OCI-LY1 (cell line): ENCODE measurements around the gene FARS2.

Source experiments
- H2AFZ ChIP-seq: fragments of 200-600 bp; sonication (generic), shearing (Covaris generic); 2 replicates; pipeline ENCODE4 v1.6.0; 2014; ENCODE audit warnings: antibody characterized with exemption, mild to moderate bottlenecking, low read length
- H3F3A ChIP-seq: fragments of 200-600 bp; sonication (generic), shearing (Covaris generic); 2 replicates; pipeline ENCODE4 v1.6.0; 2014; ENCODE audit warnings: mild to moderate bottlenecking, antibody characterized with exemption, low read length, moderate library complexity; ENCODE audit not compliant: insufficient read depth
- H3K27ac ChIP-seq: fragments of 200-600 bp; sonication (generic); 2 replicates; pipeline ENCODE4 v1.5.1; 2014; ENCODE audit warnings: low read length, mixed run types, mild to moderate bottlenecking, low read depth; ENCODE audit not compliant: poor library complexity, severe bottlenecking
- H3K27me3 ChIP-seq: fragments of 200-600 bp; sonication (generic); 2 replicates; pipeline ENCODE4 v1.6.0; 2014; ENCODE audit warnings: antibody characterized with exemption, mild to moderate bottlenecking, low read length, moderate library complexity; ENCODE audit not compliant: insufficient read depth
- H3K36me3 ChIP-seq: fragments of 200-600 bp; sonication (generic); 2 replicates; pipeline ENCODE4 v1.6.1; 2014; ENCODE audit warnings: mild to moderate bottlenecking, antibody characterized with exemption, low read length, moderate library complexity, mixed read lengths; ENCODE audit not compliant: insufficient read depth
- H3K4me1 ChIP-seq: fragments of 200-600 bp; sonication (generic); 2 replicates; pipeline ENCODE4 v1.5.1; 2014; ENCODE audit warnings: mild to moderate bottlenecking, low read length, moderate library complexity; ENCODE audit not compliant: insufficient read depth, severe bottlenecking
- H3K4me2 ChIP-seq: fragments of 200-600 bp; sonication (generic), shearing (Covaris generic); 2 replicates; pipeline ENCODE4 v1.6.1; 2014; ENCODE audit warnings: low read length
- H3K4me3 ChIP-seq: fragments of 200-600 bp; sonication (generic); 2 replicates; pipeline ENCODE4 v1.5.1; 2014; ENCODE audit warnings: low read length, low read depth, mild to moderate bottlenecking, mixed read lengths; ENCODE audit not compliant: poor library complexity, severe bottlenecking
- H3K79me2 ChIP-seq: fragments of 200-600 bp; shearing (Covaris generic); 2 replicates; pipeline ENCODE4 v1.6.1; 2016; ENCODE audit warnings: mixed run types, low read length, mixed read lengths; ENCODE audit not compliant: insufficient read depth
- H3K9ac ChIP-seq: fragments of 200-600 bp; sonication (generic), shearing (Covaris generic); 2 replicates; pipeline ENCODE4 v1.6.1; 2014; ENCODE audit warnings: mild to moderate bottlenecking, low read length, mixed read lengths
- H3K9me2 ChIP-seq: fragments of 200-600 bp; sonication (generic), shearing (Covaris generic); 2 replicates; pipeline ENCODE4 v1.6.1; 2014; ENCODE audit warnings: low read depth, mild to moderate bottlenecking, low read length, mixed read lengths
- H3K9me3 ChIP-seq: fragments of 200-600 bp; shearing (Covaris generic); 2 replicates; pipeline ENCODE4 v1.6.1; 2014; ENCODE audit warnings: low read length, mixed read lengths
- H4K20me1 ChIP-seq: fragments of 200-600 bp; sonication (generic), shearing (Covaris generic); 2 replicates; pipeline ENCODE4 v1.6.0; 2016; ENCODE audit warnings: mild to moderate bottlenecking, low read length; ENCODE audit not compliant: insufficient read depth
- EZH2 ChIP-seq: fragments of 200-600 bp; sonication (generic), shearing (Covaris generic); IDR thresholded peaks from 2 replicates; pipeline ENCODE4 v1.8.0; 2017; ENCODE audit warnings: borderline replicate concordance, mixed run types, mild to moderate bottlenecking, antibody characterized with exemption, low read length, moderate library complexity, mixed read lengths
- TF ChIP-seq, protein P1 (sequence below): fragments of 200-600 bp; sonication (generic), shearing (Covaris generic); IDR thresholded peaks from 2 replicates; pipeline ENCODE4 v1.5.1; 2017; ENCODE audit warnings: mild to moderate bottlenecking, antibody characterized with exemption, low read length, moderate library complexity, mixed read lengths

Gene FARS2

DNA sequence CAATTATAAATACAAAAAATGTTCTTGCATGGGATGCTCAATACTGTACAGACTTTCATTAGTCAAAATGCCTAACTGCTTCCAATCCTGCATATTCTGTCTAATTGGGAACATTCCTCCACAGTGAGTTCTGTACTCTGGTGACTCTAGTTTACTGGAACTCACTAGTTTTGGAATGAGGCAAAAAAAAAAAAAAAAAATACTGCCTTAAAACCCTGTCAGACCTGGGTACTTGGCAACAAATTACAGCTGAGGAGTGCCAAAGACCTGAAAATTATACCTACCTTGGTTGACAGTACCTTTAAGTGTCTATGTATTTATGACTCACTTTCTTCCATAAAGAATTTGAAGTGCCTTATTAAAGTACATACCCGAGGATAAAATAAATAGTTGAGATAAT is 276.7 kb downstream of the FARS2 start:
- H3K27ac ChIP-seq: no peak overlapping the region
- H3K4me2 ChIP-seq: no peak overlapping the region
- no peaks in the 10 kb centered on the region for H3K79me2 ChIP-seq
- H3K36me3 ChIP-seq: peaks cover 3% of the 10 kb centered on the region; the same call in 1 of the 2 replicates
- H3K9me2 ChIP-seq: no peaks in the 10 kb centered on the region
- no peaks in the 10 kb centered on the region for H3K4me1 ChIP-seq
- no peak overlapping the region for H3K9ac ChIP-seq
- no peaks in the 10 kb centered on the region for H4K20me1 ChIP-seq
- H3K9me3 ChIP-seq: no peaks in the 10 kb centered on the region
- H3K4me3 ChIP-seq: no peak overlapping the region
- no peaks in the 10 kb centered on the region for H3F3A ChIP-seq
- H2AFZ ChIP-seq: no peak overlapping the region
- TF ChIP-seq, protein P1, sequence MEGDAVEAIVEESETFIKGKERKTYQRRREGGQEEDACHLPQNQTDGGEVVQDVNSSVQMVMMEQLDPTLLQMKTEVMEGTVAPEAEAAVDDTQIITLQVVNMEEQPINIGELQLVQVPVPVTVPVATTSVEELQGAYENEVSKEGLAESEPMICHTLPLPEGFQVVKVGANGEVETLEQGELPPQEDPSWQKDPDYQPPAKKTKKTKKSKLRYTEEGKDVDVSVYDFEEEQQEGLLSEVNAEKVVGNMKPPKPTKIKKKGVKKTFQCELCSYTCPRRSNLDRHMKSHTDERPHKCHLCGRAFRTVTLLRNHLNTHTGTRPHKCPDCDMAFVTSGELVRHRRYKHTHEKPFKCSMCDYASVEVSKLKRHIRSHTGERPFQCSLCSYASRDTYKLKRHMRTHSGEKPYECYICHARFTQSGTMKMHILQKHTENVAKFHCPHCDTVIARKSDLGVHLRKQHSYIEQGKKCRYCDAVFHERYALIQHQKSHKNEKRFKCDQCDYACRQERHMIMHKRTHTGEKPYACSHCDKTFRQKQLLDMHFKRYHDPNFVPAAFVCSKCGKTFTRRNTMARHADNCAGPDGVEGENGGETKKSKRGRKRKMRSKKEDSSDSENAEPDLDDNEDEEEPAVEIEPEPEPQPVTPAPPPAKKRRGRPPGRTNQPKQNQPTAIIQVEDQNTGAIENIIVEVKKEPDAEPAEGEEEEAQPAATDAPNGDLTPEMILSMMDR: no peak
- TF ChIP-seq EZH2: no peak
- no peaks in the 10 kb centered on the region for H3K27me3 ChIP-seq

- Histone ChIP-seq H4K20me1 (no peaks in the 10 kb centered on the region), H3K4me2 (no peak overlapping the region), H3F3A (no peaks in the 10 kb centered on the region), H3K27ac (no peak overlapping the region), H3K4me1 (no peaks in the 10 kb centered on the region), H3K79me2 (no peaks in the 10 kb centered on the region), H3K9ac (no peak overlapping the region), H2AFZ (no peak overlapping the region), H3K36me3 (no peaks in the 10 kb centered on the region), H3K9me3 (no peaks in the 10 kb centered on the region), H3K4me3 (no peak overlapping the region), H3K9me2 (no peaks in the 10 kb centered on the region), H3K27me3 (no peaks in the 10 kb centered on the region)
- TF ChIP-seq, protein P1: no peak
- TF ChIP-seq EZH2: no peak
Measured at GRCh38 chr6:5540370-5540769, 279.1 kb downstream of the FARS2 start.

DNA sequence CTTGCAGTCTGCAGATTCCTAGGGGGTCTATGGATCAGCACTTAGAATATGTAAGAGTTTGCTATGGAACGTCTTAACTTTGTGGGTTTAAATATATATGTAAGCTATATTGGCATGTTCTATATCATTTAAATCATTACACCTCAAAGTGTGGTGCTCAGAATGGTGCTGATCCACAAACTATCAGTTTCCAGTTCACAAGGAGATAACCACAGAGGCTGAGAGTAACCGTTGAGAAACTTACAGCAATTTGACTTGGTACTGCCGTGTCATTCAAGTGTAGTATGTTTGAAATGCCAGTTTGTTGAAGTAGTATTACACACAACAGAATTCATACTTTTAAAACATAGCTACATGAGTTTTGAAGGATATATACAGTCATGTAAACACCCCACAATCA is 279.7 kb downstream of the FARS2 start:
- Histone ChIP-seq H3K27me3 (no peaks in the 10 kb centered on the region), H3F3A (no peaks in the 10 kb centered on the region), H3K27ac (no peak overlapping the region), H3K4me1 (no peaks in the 10 kb centered on the region), H3K79me2 (no peaks in the 10 kb centered on the region), H3K36me3 (no peaks in the 10 kb centered on the region; the same call in 1 of the 2 replicates), H3K9ac (no peak overlapping the region), H3K4me2 (no peak overlapping the region), H3K9me3 (no peaks in the 10 kb centered on the region), H3K9me2 (no peaks in the 10 kb centered on the region), H2AFZ (no peak overlapping the region), H3K4me3 (no peak overlapping the region), H4K20me1 (no peaks in the 10 kb centered on the region)
- TF ChIP-seq, protein P1: no peak
- no peak for TF ChIP-seq EZH2
